Measurements from ENCODE around the gene KCNH2. TPM values are rescaled to one million over a fixed set of nuclear protein-coding genes. Genes with fewer than 3 reads are reported as not detected.

KCNH2 gene
- total RNA-seq, 2 donors from 2014 or later, result 1.1 to 1.9 TPM

DNA sequence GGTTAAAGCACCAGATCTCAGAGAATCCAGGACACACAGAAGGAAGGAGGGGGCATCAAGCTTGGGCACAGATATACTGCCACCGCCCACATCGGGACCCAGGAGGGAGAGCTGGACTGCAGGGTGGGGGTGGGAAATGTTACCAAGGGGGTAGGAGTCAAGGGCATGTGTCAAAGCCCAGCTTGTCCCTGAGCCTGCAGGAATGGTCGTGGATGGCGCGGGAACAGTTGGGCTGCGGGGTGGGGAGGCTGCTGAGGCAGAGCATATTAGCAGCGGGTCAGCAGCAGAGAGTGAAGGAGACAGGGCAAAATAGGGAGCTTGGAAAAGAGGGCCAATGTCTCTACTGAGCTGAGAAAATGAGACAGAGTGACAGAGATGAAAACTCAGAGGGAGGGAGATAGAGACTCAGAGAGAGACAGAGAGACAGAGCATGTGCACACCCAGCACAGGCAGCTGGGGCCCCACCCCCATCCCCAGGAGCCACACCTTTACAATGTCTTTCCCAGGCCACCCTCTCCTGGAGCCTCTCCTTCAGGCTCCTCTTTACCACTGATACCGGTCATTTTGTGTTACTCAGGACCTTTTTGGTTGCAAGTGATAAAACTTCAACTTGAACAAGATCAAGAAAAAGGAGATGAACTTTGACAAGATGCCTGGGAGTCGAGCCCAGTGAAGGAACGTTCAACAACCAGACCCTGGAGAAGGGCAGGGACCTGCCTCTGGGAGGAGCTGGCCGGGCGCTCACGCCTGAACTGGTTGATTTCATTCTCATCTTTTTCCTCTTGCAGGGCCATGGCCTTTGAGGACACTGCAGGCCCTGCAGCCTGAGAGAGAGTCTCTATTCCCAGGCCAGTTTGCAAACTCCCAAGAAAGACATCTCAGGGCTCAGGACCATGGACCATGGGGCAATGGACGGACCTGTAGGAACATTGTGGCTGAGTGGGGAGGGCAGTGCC is 75.8 kb downstream of the KCNH2 start:
- Mint-ChIP-seq H3K36me3 (ENCODE audit: low read depth) (no peaks in the 10 kb centered on the region), H3K4me3 (no peak overlapping the region), H3K9me3 (no peaks in the 10 kb centered on the region), H3K27ac (no peak overlapping the region), H3K27me3 (ENCODE audit: insufficient read depth) (peaks cover 62% of the 10 kb centered on the region), H3K4me1 (no peaks in the 10 kb centered on the region)
- WGBS, 2 experiments (ENCODE audit: insufficient coverage in 1 of 2, insufficient read length in 1 of 2), result 88 to 92% methylated on average over 11 to 14 of the region's 14 CpGs
- Histone ChIP-seq H3K27ac (ENCODE audit: low read depth, low read length) (no peak overlapping the region), H3K4me3 (ENCODE audit: low read length) (no peak overlapping the region), H3K27me3 (ENCODE audit: control insufficient read depth, insufficient read depth, low read length, poor library complexity, severe bottlenecking) (peaks cover 49% of the 10 kb centered on the region), H3K36me3 (ENCODE audit: control insufficient read depth, insufficient read depth, low read length) (no peaks in the 10 kb centered on the region), H3K4me1 (ENCODE audit: control insufficient read depth, insufficient read depth, low read length) (no peaks in the 10 kb centered on the region), H3K9ac (ENCODE audit: extremely low read depth, low read length, poor library complexity, severe bottlenecking) (no peak overlapping the region), H3K9me3 (ENCODE audit: control insufficient read depth, low read length) (no peaks in the 10 kb centered on the region)
- DNase-seq, result no peak
- TF ChIP-seq, protein P1, sequence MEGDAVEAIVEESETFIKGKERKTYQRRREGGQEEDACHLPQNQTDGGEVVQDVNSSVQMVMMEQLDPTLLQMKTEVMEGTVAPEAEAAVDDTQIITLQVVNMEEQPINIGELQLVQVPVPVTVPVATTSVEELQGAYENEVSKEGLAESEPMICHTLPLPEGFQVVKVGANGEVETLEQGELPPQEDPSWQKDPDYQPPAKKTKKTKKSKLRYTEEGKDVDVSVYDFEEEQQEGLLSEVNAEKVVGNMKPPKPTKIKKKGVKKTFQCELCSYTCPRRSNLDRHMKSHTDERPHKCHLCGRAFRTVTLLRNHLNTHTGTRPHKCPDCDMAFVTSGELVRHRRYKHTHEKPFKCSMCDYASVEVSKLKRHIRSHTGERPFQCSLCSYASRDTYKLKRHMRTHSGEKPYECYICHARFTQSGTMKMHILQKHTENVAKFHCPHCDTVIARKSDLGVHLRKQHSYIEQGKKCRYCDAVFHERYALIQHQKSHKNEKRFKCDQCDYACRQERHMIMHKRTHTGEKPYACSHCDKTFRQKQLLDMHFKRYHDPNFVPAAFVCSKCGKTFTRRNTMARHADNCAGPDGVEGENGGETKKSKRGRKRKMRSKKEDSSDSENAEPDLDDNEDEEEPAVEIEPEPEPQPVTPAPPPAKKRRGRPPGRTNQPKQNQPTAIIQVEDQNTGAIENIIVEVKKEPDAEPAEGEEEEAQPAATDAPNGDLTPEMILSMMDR (conservative IDR thresholded peaks at IDR 0.05), result no peak

- 66 to 68% methylated on average over 6 to 15 of the region's 15 CpGs for WGBS, 2 experiments (ENCODE audit: insufficient coverage in 1 of 2, insufficient read length in 1 of 2)
- Histone ChIP-seq H3K36me3 (ENCODE audit: control insufficient read depth, insufficient read depth, low read length) (no peaks in the 10 kb centered on the region), H3K9me3 (ENCODE audit: control insufficient read depth, low read length) (no peaks in the 10 kb centered on the region), H3K4me3 (ENCODE audit: low read length) (no peak overlapping the region), H3K27me3 (ENCODE audit: control insufficient read depth, insufficient read depth, low read length, poor library complexity, severe bottlenecking) (peaks cover 44% of the 10 kb centered on the region), H3K4me1 (ENCODE audit: control insufficient read depth, insufficient read depth, low read length) (no peaks in the 10 kb centered on the region), H3K27ac (ENCODE audit: low read depth, low read length) (no peak overlapping the region), H3K9ac (ENCODE audit: extremely low read depth, low read length, poor library complexity, severe bottlenecking) (no peak overlapping the region)
- no peaks in the 10 kb centered on the region for H3K36me3 Mint-ChIP-seq (ENCODE audit: low read depth)
- no peaks in the 10 kb centered on the region for H3K9me3 Mint-ChIP-seq
- H3K4me1 Mint-ChIP-seq, result no peaks in the 10 kb centered on the region
- TF ChIP-seq, protein P1 (conservative IDR thresholded peaks at IDR 0.05), result no peak
- H3K4me3 Mint-ChIP-seq, result no peak overlapping the region
- no peak for DNase-seq
- peaks cover 57% of the 10 kb centered on the region for H3K27me3 Mint-ChIP-seq (ENCODE audit: insufficient read depth)
- H3K27ac Mint-ChIP-seq, result no peak overlapping the region
Measured at GRCh38 chr7:150901160-150902035, 76.7 kb downstream of the KCNH2 start.

- Histone ChIP-seq H3K4me3 (ENCODE audit: low read length) (no peak overlapping the region), H3K36me3 (ENCODE audit: control insufficient read depth, insufficient read depth, low read length) (no peaks in the 10 kb centered on the region), H3K27me3 (ENCODE audit: control insufficient read depth, insufficient read depth, low read length, poor library complexity, severe bottlenecking) (peaks cover 37% of the 10 kb centered on the region), H3K9me3 (ENCODE audit: control insufficient read depth, low read length) (no peaks in the 10 kb centered on the region), H3K9ac (ENCODE audit: extremely low read depth, low read length, poor library complexity, severe bottlenecking) (no peak overlapping the region), H3K4me1 (ENCODE audit: control insufficient read depth, insufficient read depth, low read length) (no peaks in the 10 kb centered on the region), H3K27ac (ENCODE audit: low read depth, low read length) (no peak overlapping the region)
- H3K9me3 Mint-ChIP-seq, result no peaks in the 10 kb centered on the region
- DNase-seq, result no peak
- WGBS, 2 experiments (ENCODE audit: insufficient coverage in 1 of 2, insufficient read length in 1 of 2), result 80 to 85% methylated on average over 6 to 8 of the region's 8 CpGs
- H3K27me3 Mint-ChIP-seq (ENCODE audit: insufficient read depth), result peaks cover 50% of the 10 kb centered on the region
- TF ChIP-seq, protein P1 (conservative IDR thresholded peaks at IDR 0.05), result no peak
- no peak overlapping the region for H3K27ac Mint-ChIP-seq
- H3K4me1 Mint-ChIP-seq, result no peaks in the 10 kb centered on the region
- no peak overlapping the region for H3K4me3 Mint-ChIP-seq
- H3K36me3 Mint-ChIP-seq (ENCODE audit: low read depth), result no peaks in the 10 kb centered on the region
Measured at GRCh38 chr7:150900675-150901074, 77.4 kb downstream of the KCNH2 start.

Measured in endodermal cell (in vitro differentiated cells).